ENCODE results near the gene DNAJC5.

- TF ChIP-seq YY1 (IDR thresholded peaks at IDR 0.05; ENCODE audit: insufficient read depth, insufficient read length): no peak
- no peak for TF ChIP-seq SUZ12 (IDR thresholded peaks at IDR 0.05; ENCODE audit: extremely low read depth, insufficient read depth, insufficient read length)
Observed at GRCh38 chr20:63890616-63891015, 4.3 kb upstream of the DNAJC5 start.
